K562 (cell line): ENCODE measurements around the gene ATP23. TPM values are rescaled to one million over a fixed set of nuclear protein-coding genes. Genes with fewer than 3 reads are reported as not detected.

Experiments used
- ATAC-seq: fragments of 200-7000 bp; cut with Tn5 transposase; 3 replicates; pipeline ENCODE4 v1.9.1; 2020; ENCODE audit warnings: moderate library complexity
- BruUV-seq: library from RNA; stranded (reverse); fragments of 400-500 nt; replicated peaks from 2 replicates; lab custom pipeline; 2021; lab: Mats Ljungman, UMichigan
- CTCF ChIA-PET: fragments of 300-600 bp; formaldehyde crosslinking; extraction: SDS; loops from one replicate; lab custom pipeline; 2021; ENCODE audit warnings: low intra/inter-chr PET ratio; lab: Yijun Ruan, JAX
- POLR2A ChIA-PET: fragments of 300-600, 350-650 bp; sonication (Branson Sonifier 250); formaldehyde crosslinking; extraction: SDS; loops from one replicate; lab custom pipeline; 2021; ENCODE audit warnings: antibody characterized with exemption, inconsistent platforms; lab: Yijun Ruan, JAX
- DNase-seq, 4 experiments: peaks; one replicate each; pipeline versions ENCODE4 v3.0.0 to v3.0.0-alpha.2; 2011 to 2018; ENCODE audit warnings: low spot score in 3 of 4, mixed read lengths in 3 of 4; ENCODE audit errors: extremely low read depth in 1 of 4
- FAIRE-seq: peaks from 2 replicates; lab custom pipeline; 2011; peaks lifted over from hg19 to GRCh38; lab: Jason Lieb, UNC
- H2AFZ ChIP-seq: 2 replicates; pipeline ENCODE4 v1.6.0; 2011; ENCODE audit warnings: low read depth, low read length, control low read depth, inconsistent platforms
- H3K27ac ChIP-seq: fragments of 200-600 bp; 3 replicates; pipeline ENCODE4 v1.8.0; 2011; ENCODE audit warnings: low read depth, mild to moderate bottlenecking, control low read depth, inconsistent platforms, low read length, moderate library complexity, mixed read lengths; ENCODE audit errors: extremely low read depth
- H3K27me3 ChIP-seq, 2 experiments: fragments of 300-600 bp in 1 of 2; 2 replicates in 1 of 2; 3 replicates in 1 of 2; pipeline versions ENCODE4 v1.6.0 to v1.8.0; 2011; ENCODE audit warnings: inconsistent platforms in 2 of 2, low read length in 2 of 2, mild to moderate bottlenecking in 1 of 2, mixed read lengths in 1 of 2, moderate library complexity in 1 of 2; ENCODE audit not compliant: control insufficient read depth in 2 of 2, insufficient read depth in 2 of 2
- H3K36me3 ChIP-seq: fragments of 300-600 bp; 3 replicates; pipeline ENCODE4 v1.8.0; 2011; ENCODE audit warnings: mild to moderate bottlenecking, low read length, inconsistent platforms; ENCODE audit not compliant: control insufficient read depth, insufficient read depth
- H3K4me1 ChIP-seq, 2 experiments: fragments of 200-600 bp in 1 of 2; replicated peaks in 1 of 2; 2 replicates in 1 of 2; 3 replicates in 1 of 2; pipeline versions ENCODE4 v1.5.1 to v1.8.0; 2011; ENCODE audit warnings: inconsistent platforms in 2 of 2, low read length in 2 of 2, mild to moderate bottlenecking in 1 of 2, mixed read lengths in 1 of 2, moderate library complexity in 1 of 2; ENCODE audit not compliant: control insufficient read depth in 2 of 2, insufficient read depth in 2 of 2
- H3K4me2 ChIP-seq: 2 replicates; pipeline ENCODE4 v1.6.1; 2011; ENCODE audit warnings: low read length, control low read depth, inconsistent platforms, mixed read lengths; ENCODE audit not compliant: insufficient read depth
- H3K4me3 ChIP-seq: fragments of 200-600 bp; sonication (generic), shearing (Covaris generic); 2 replicates; pipeline ENCODE4 v1.5.1; 2016; ENCODE audit warnings: control low read depth, inconsistent platforms
- H3K79me2 ChIP-seq: fragments of 200-600 bp; 3 replicates; pipeline ENCODE4 v1.8.0; 2011; ENCODE audit warnings: low read length, inconsistent platforms; ENCODE audit not compliant: control insufficient read depth, insufficient read depth
- H3K9ac ChIP-seq, 2 experiments: 2 replicates each; pipeline versions ENCODE4 v1.6.0 to v1.6.1; 2011; ENCODE audit warnings: low read depth in 2 of 2, low read length in 2 of 2, control low read depth in 1 of 2, inconsistent platforms in 1 of 2, mild to moderate bottlenecking in 1 of 2, mixed read lengths in 1 of 2; ENCODE audit not compliant: insufficient read depth in 1 of 2
- H3K9me1 ChIP-seq: one replicate; pipeline ENCODE4 v1.6.0; 2011; ENCODE audit warnings: inconsistent platforms, mild to moderate bottlenecking, low read length, moderate library complexity; ENCODE audit not compliant: control insufficient read depth, insufficient read depth
- H3K9me3 ChIP-seq: replicated peaks from 2 replicates; pipeline ENCODE4 v1.5.1; 2011; ENCODE audit warnings: low read depth, low read length, inconsistent platforms; ENCODE audit not compliant: control insufficient read depth, insufficient read depth
- H4K20me1 ChIP-seq: replicated peaks from 2 replicates; pipeline ENCODE4 v1.6.1; 2011; ENCODE audit warnings: low read length, inconsistent platforms, mixed read lengths; ENCODE audit not compliant: control insufficient read depth, insufficient read depth
- PHB ChIP-seq: fragments of 250-450 bp; sonication (Bioruptor Pico); IDR thresholded peaks from 2 replicates; pipeline ENCODE4 v1.5.0; 2021
- WGBS: fragments of 100-300 bp; shearing (Covaris generic); methylation state at CpG from one replicate; pipeline ENCODE4 v1.1.6; 2016; ENCODE audit warnings: low coverage, mixed read lengths; ENCODE audit not compliant: insufficient coverage; ENCODE audit errors: missing lambda C conversion rate; 5-methylcytosine and 5-hydroxymethylcytosine counted together
- in situ Hi-C: fragments of 300-500 bp; cut with MboI; formaldehyde crosslinking; loops from 4 replicates; pipeline ENCODE4 v1.15.0; 2018; ENCODE audit warnings: inconsistent platforms, mixed read lengths
- intact Hi-C: fragments of 100-400 bp; cut with micrococcal nuclease; formaldehyde crosslinking; loops from 2 replicates; pipeline ENCODE4 v1.14.2; 2022
- polyA plus RNA-seq, 8 experiments: library from polyadenylated mRNA; depleted of rRNA in 4 of 8; stranded (reverse) in 5 of 8; unstranded in 3 of 8; fragments of >200 nt; fragmentation: Nextera tagmentation in 2 of 8; fragmentation: Illumina TruSeq in 1 of 8; extraction: Ambion mirVana in 2 of 8; extraction: Trizol in 1 of 8; gene quantifications; 2 replicates each; pipeline versions ENCODE4 v1.2.1 to v1.2.3, GENCODE V29; 2011 to 2014; ENCODE audit warnings: inconsistent platforms in 1 of 8, missing spikeins in 1 of 8
- total RNA-seq, 7 experiments: library from RNA; depleted of rRNA in 6 of 7; stranded (reverse); fragments of >200 nt in 6 of 7; fragmentation: Illumina TruSeq in 2 of 7; extraction: Trizol in 2 of 7; gene quantifications; 2 replicates each; pipeline versions ENCODE4 v1.2.1 to v1.2.3, GENCODE V29; 2011 to 2021; ENCODE audit warnings: low replicate concordance in 1 of 7
- TF ChIP-seq, protein P1 (sequence below), 2 experiments: fragments of 450-650 bp in 1 of 2; IDR thresholded peaks; 2 replicates each; pipeline ENCODE4 v1.6.1; 2011 to 2017; ENCODE audit warnings: low read depth in 2 of 2, antibody characterized with exemption in 1 of 2, borderline replicate concordance in 1 of 2, low read length in 1 of 2, mild to moderate bottlenecking in 1 of 2, mixed read lengths in 1 of 2; ENCODE audit not compliant: control insufficient read depth in 1 of 2
- TF ChIP-seq, protein P2 (sequence below), 2 experiments: fragments of 250-450 bp in 1 of 2; fragments of 450-650 bp in 1 of 2; sonication (Bioruptor Pico) in 1 of 2; IDR thresholded peaks; 2 replicates each; pipeline versions ENCODE4 v1.6.1 to v1.8.0; 2016 to 2021; ENCODE audit warnings: mild to moderate bottlenecking in 2 of 2, moderate library complexity in 2 of 2, missing compliant biosample characterization in 1 of 2, missing genetic modification characterization in 1 of 2
- TF ChIP-seq, protein P3 (sequence below): fragments of 250-450 bp; sonication (Bioruptor Pico); IDR thresholded peaks from 2 replicates; pipeline ENCODE4 v1.8.0; 2022; ENCODE audit warnings: inconsistent platforms
- TF ChIP-seq, protein P4 (sequence below), 2 experiments: IDR thresholded peaks; 2 replicates each; pipeline ENCODE4 v1.6.1; 2012; ENCODE audit warnings: improper control_type of control experiment in 2 of 2, low read depth in 2 of 2, low read length in 2 of 2, borderline replicate concordance in 1 of 2

The ATP23 gene
- total and polyA plus RNA-seq, 9 of the 15 experiments (the other 6 are each of a cell fraction or from before 2014, with no cell fraction given) = 8.3 to 53.7 (median 28.5) TPM

DNA sequence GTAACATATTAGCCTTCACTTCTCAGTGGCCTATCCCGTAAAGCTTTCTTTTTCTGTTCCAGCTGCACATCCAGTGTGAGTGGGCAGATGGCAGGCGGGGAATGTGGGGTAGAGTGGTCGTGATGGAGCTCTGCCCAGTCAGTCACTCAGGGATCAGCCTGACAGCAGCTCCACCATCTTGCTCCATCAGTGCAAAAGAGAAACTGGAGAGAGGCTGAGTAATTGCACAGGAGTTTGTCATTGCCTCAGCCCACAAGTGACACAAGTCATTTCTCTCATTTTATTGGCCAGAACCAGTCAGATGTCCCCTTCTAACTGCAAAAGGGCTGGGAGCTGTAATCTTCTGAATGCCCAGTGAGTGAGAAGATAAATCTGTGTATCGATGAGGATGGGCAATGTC is 66.5 kb downstream of the ATP23 start:
- intact Hi-C loops (no loop called here), in situ Hi-C loops (no loop called here)
- Histone ChIP-seq H3K36me3 (no peaks in the 10 kb centered on the region), H3K79me2 (no peaks in the 10 kb centered on the region), H3K4me3 (no peak overlapping the region), H3K27me3 (no peaks in the 10 kb centered on the region), H3K9ac (no peak overlapping the region), H3K4me1 (no peaks in the 10 kb centered on the region), H3K9me1 (no peaks in the 10 kb centered on the region), H3K4me2 (no peak overlapping the region), H3K9me3 (no peaks in the 10 kb centered on the region), H3K27ac (no peak overlapping the region), H4K20me1 (no peaks in the 10 kb centered on the region), H2AFZ (no peak overlapping the region)
- WGBS = 6% methylated on average over 4 of the region's 4 CpGs
- TF ChIP-seq, protein P1, sequence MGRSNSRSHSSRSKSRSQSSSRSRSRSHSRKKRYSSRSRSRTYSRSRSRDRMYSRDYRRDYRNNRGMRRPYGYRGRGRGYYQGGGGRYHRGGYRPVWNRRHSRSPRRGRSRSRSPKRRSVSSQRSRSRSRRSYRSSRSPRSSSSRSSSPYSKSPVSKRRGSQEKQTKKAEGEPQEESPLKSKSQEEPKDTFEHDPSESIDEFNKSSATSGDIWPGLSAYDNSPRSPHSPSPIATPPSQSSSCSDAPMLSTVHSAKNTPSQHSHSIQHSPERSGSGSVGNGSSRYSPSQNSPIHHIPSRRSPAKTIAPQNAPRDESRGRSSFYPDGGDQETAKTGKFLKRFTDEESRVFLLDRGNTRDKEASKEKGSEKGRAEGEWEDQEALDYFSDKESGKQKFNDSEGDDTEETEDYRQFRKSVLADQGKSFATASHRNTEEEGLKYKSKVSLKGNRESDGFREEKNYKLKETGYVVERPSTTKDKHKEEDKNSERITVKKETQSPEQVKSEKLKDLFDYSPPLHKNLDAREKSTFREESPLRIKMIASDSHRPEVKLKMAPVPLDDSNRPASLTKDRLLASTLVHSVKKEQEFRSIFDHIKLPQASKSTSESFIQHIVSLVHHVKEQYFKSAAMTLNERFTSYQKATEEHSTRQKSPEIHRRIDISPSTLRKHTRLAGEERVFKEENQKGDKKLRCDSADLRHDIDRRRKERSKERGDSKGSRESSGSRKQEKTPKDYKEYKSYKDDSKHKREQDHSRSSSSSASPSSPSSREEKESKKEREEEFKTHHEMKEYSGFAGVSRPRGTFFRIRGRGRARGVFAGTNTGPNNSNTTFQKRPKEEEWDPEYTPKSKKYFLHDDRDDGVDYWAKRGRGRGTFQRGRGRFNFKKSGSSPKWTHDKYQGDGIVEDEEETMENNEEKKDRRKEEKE (IDR thresholded peaks at IDR 0.05; ENCODE audit: borderline replicate concordance in 1 of 2, control insufficient read depth in 1 of 2, low read depth in 2 of 2, low read length in 1 of 2) = no peak
- TF ChIP-seq, protein P2, sequence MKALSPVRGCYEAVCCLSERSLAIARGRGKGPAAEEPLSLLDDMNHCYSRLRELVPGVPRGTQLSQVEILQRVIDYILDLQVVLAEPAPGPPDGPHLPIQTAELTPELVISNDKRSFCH (CRISPR knock-in tag; IDR thresholded peaks at IDR 0.05) = no peak
- TF ChIP-seq, protein P2 (tag; IDR thresholded peaks at IDR 0.05) = no peak
- no peak for TF ChIP-seq PHB (CRISPR knock-in tag)
- TF ChIP-seq, protein P3, sequence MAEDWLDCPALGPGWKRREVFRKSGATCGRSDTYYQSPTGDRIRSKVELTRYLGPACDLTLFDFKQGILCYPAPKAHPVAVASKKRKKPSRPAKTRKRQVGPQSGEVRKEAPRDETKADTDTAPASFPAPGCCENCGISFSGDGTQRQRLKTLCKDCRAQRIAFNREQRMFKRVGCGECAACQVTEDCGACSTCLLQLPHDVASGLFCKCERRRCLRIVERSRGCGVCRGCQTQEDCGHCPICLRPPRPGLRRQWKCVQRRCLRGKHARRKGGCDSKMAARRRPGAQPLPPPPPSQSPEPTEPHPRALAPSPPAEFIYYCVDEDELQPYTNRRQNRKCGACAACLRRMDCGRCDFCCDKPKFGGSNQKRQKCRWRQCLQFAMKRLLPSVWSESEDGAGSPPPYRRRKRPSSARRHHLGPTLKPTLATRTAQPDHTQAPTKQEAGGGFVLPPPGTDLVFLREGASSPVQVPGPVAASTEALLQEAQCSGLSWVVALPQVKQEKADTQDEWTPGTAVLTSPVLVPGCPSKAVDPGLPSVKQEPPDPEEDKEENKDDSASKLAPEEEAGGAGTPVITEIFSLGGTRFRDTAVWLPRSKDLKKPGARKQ (CRISPR knock-in tag) = no peak
- TF ChIP-seq, protein P4, sequence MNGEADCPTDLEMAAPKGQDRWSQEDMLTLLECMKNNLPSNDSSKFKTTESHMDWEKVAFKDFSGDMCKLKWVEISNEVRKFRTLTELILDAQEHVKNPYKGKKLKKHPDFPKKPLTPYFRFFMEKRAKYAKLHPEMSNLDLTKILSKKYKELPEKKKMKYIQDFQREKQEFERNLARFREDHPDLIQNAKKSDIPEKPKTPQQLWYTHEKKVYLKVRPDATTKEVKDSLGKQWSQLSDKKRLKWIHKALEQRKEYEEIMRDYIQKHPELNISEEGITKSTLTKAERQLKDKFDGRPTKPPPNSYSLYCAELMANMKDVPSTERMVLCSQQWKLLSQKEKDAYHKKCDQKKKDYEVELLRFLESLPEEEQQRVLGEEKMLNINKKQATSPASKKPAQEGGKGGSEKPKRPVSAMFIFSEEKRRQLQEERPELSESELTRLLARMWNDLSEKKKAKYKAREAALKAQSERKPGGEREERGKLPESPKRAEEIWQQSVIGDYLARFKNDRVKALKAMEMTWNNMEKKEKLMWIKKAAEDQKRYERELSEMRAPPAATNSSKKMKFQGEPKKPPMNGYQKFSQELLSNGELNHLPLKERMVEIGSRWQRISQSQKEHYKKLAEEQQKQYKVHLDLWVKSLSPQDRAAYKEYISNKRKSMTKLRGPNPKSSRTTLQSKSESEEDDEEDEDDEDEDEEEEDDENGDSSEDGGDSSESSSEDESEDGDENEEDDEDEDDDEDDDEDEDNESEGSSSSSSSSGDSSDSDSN (IDR thresholded peaks at IDR 0.05; ENCODE audit: borderline replicate concordance in 1 of 2, low read depth in 2 of 2, low read length in 2 of 2) = no peak
- FAIRE-seq = no peak
- no TSS peak for BruUV-seq
- CTCF ChIA-PET = no interaction called here
- POLR2A ChIA-PET = no interaction called here
- no peak for DNase-seq
- no peak for ATAC-seq
